GM23338 (cell line): ENCODE measurements around the gene ANO6. TPM values are rescaled to one million over a fixed set of nuclear protein-coding genes. Genes with fewer than 3 reads are reported as not detected.

Experiments used
- ATAC-seq: fragments of 200-7000 bp; cut with Tn5 transposase; 3 replicates; pipeline ENCODE4 v1.9.1; 2020
- DNase-seq: peaks from one replicate; pipeline ENCODE4 v3.0.0-alpha.2; 2015; ENCODE audit warnings: low spot score
- H2AFZ ChIP-seq: fragments of 200-600 bp; sonication (generic); 2 replicates; pipeline ENCODE4 v1.8.0; 2016; ENCODE audit warnings: antibody characterized with exemption, mild to moderate bottlenecking, moderate library complexity
- H3F3A ChIP-seq: fragments of 200-600 bp; sonication (generic); replicated peaks from 2 replicates; pipeline ENCODE4 v1.8.0; 2017; ENCODE audit warnings: antibody characterized with exemption, mixed run types, low read depth
- H3K27ac ChIP-seq: fragments of 200-600 bp; sonication (generic); 2 replicates; pipeline ENCODE4 v1.6.1; 2016; ENCODE audit warnings: low read depth
- H3K27me3 ChIP-seq: fragments of 200-600 bp; sonication (generic); 2 replicates; pipeline ENCODE4 v1.8.0; 2016; ENCODE audit warnings: mild to moderate bottlenecking, mixed run types, moderate library complexity; ENCODE audit not compliant: insufficient read depth
- H3K36me3 ChIP-seq: fragments of 200-600 bp; sonication (generic); 2 replicates; pipeline ENCODE4 v1.8.0; 2016; ENCODE audit warnings: mild to moderate bottlenecking; ENCODE audit not compliant: insufficient read depth
- H3K4me1 ChIP-seq: fragments of 200-600 bp; sonication (generic); 2 replicates; pipeline ENCODE4 v1.8.0; 2016; ENCODE audit warnings: mild to moderate bottlenecking, moderate library complexity; ENCODE audit not compliant: insufficient read depth
- H3K4me2 ChIP-seq: fragments of 200-600 bp; sonication (generic); 2 replicates; pipeline ENCODE4 v1.7.1; 2017; ENCODE audit warnings: mixed run types
- H3K4me3 ChIP-seq: fragments of 200-600 bp; sonication (generic); 2 replicates; pipeline ENCODE4 v1.6.1; 2016; ENCODE audit warnings: mixed run types
- H3K79me2 ChIP-seq: fragments of 200-600 bp; sonication (generic); replicated peaks from 2 replicates; pipeline ENCODE4 v1.8.0; 2017; ENCODE audit warnings: mild to moderate bottlenecking; ENCODE audit not compliant: insufficient read depth
- H3K9me2 ChIP-seq: fragments of 200-600 bp; sonication (generic); 2 replicates; pipeline ENCODE4 v1.8.0; 2017; ENCODE audit not compliant: insufficient read depth
- H4K20me1 ChIP-seq: fragments of 200-600 bp; sonication (generic); replicated peaks from 2 replicates; pipeline ENCODE4 v1.8.0; 2017; ENCODE audit warnings: mild to moderate bottlenecking; ENCODE audit not compliant: insufficient read depth
- H3K27ac Mint-ChIP-seq: 2 replicates; pipeline ENCODE4 v1.8.0; 2020; ENCODE audit warnings: inconsistent platforms, mild to moderate bottlenecking, moderate library complexity, mixed read lengths
- H3K27me3 Mint-ChIP-seq: 3 replicates; pipeline ENCODE4 v1.8.0; 2022; ENCODE audit warnings: low read depth, mild to moderate bottlenecking, moderate library complexity, mixed read lengths, inconsistent platforms; ENCODE audit not compliant: insufficient read depth, poor library complexity
- H3K36me3 Mint-ChIP-seq: 3 replicates; pipeline ENCODE4 v1.8.0; 2021; ENCODE audit warnings: low read depth, mild to moderate bottlenecking, inconsistent platforms, moderate library complexity, mixed read lengths
- H3K4me1 Mint-ChIP-seq: 3 replicates; pipeline ENCODE4 v1.8.0; 2020; ENCODE audit warnings: mild to moderate bottlenecking, inconsistent platforms, mixed read lengths
- H3K4me3 Mint-ChIP-seq: 3 replicates; pipeline ENCODE4 v1.8.0; 2021; ENCODE audit warnings: moderate library complexity, mild to moderate bottlenecking, inconsistent platforms, mixed read lengths
- H3K9me3 Mint-ChIP-seq: 3 replicates; pipeline ENCODE4 v1.8.0; 2020; ENCODE audit warnings: moderate library complexity, mild to moderate bottlenecking, inconsistent platforms, mixed read lengths
- CTCF ChIP-seq, 2 experiments: fragments of 200-600 bp in 1 of 2; sonication (generic) in 1 of 2; conservative IDR thresholded peaks; 2 replicates each; pipeline versions ENCODE4 v1.5.1 to v1.6.1; 2016 to 2017; ENCODE audit warnings: antibody characterized with exemption in 2 of 2, low read depth in 2 of 2, mild to moderate bottlenecking in 2 of 2, moderate library complexity in 1 of 2
- ETS1 ChIP-seq: IDR thresholded peaks from 2 replicates; pipeline ENCODE4 v1.6.1; 2016; ENCODE audit warnings: antibody characterized with exemption
- EZH2 ChIP-seq: fragments of 200-600 bp; sonication (generic); IDR thresholded peaks from one replicate; pipeline ENCODE4 v1.8.0; 2017; ENCODE audit warnings: antibody characterized with exemption, mild to moderate bottlenecking, low read depth; ENCODE audit not compliant: unreplicated experiment
- ZNF114 ChIP-seq: fragments of 250-450 bp; sonication (Bioruptor Pico); IDR thresholded peaks from 2 replicates; pipeline ENCODE4 v1.5.0; 2020; ENCODE audit warnings: mild to moderate bottlenecking, moderate library complexity
- ZNF331 ChIP-seq: fragments of 250-450 bp; sonication (Bioruptor Pico); IDR thresholded peaks from 2 replicates; pipeline ENCODE4 v1.5.0; 2020; ENCODE audit warnings: low read depth, mild to moderate bottlenecking, moderate library complexity
- ZNF462 ChIP-seq: fragments of 250-450 bp; sonication (Bioruptor Pico); IDR thresholded peaks from 2 replicates; pipeline ENCODE4 v1.5.0; 2020; ENCODE audit warnings: mild to moderate bottlenecking, moderate library complexity
- polyA plus RNA-seq: library from polyadenylated mRNA; unstranded; fragments of >200 nt; fragmentation: Nextera tagmentation; extraction: Ambion mirVana; gene quantifications from 2 replicates; pipeline ENCODE4 v1.2.1, GENCODE V29; 2016
- total RNA-seq: library from RNA; depleted of rRNA; stranded (reverse); fragments of >200 nt; shearing (Covaris generic); gene quantifications from 2 replicates; pipeline ENCODE4 v1.2.3, GENCODE V29; 2014

ANO6 gene
- total and polyA plus RNA-seq, 2 experiments from 2014 or later = 21.1 to 48.9 TPM

DNA sequence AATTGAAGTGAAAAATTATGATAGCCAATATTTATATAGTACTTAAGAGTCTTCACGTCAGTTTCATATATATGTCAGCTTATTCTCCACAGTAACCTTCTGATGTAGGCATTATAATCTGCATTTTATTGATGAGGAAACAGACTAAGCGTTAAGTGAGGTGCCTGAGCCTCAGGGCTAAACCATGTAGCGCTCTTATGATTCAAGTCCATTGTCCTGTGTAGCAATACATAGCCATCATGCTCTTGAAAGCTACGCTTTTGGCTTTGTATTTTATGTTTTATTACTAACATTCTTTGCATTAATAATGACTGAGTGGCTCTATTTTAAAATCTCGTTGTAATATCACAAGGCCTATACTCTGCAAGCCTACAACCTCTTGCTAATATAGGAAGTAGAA, 79.0 kb downstream of the ANO6 start:
- Mint-ChIP-seq H3K9me3 (no peaks in the 10 kb centered on the region), H3K27ac (no peak overlapping the region), H3K4me3 (no peak overlapping the region), H3K27me3 (peaks cover 2% of the 10 kb centered on the region), H3K36me3 (no peaks in the 10 kb centered on the region), H3K4me1 (peaks cover 21% of the 10 kb centered on the region)
- no peak overlapping the region for H3K27ac ChIP-seq
- no peaks in the 10 kb centered on the region for H3K36me3 ChIP-seq
- no peak overlapping the region for H2AFZ ChIP-seq
- no peak overlapping the region for H3K4me2 ChIP-seq
- no peak for DNase-seq
- H3K4me3 ChIP-seq = no peak overlapping the region
- no peaks in the 10 kb centered on the region for H4K20me1 ChIP-seq
- H3F3A ChIP-seq = no peaks in the 10 kb centered on the region
- H3K27me3 ChIP-seq = no peaks in the 10 kb centered on the region
- H3K9me2 ChIP-seq = no peaks in the 10 kb centered on the region
- peaks cover 40% of the 10 kb centered on the region for H3K79me2 ChIP-seq
- H3K4me1 ChIP-seq = no peaks in the 10 kb centered on the region
- ATAC-seq = no peak
- no peak for TF ChIP-seq CTCF (conservative IDR thresholded peaks at IDR 0.05; ENCODE audit: low read depth in 2 of 2)
- no peak for TF ChIP-seq ZNF331
- no peak for TF ChIP-seq ZNF462 (CRISPR knock-in tag)
- no peak for TF ChIP-seq ETS1
- TF ChIP-seq ZNF114 (CRISPR knock-in tag) = no peak
- no peak for TF ChIP-seq EZH2
